ENCODE data around the gene ESYT2.
"Not testable (repeated sequence)": the region's sequence is repeated elsewhere in the genome, so short reads cannot be mapped to it uniquely, and the experiment has no call there.

Gene ESYT2

DNA sequence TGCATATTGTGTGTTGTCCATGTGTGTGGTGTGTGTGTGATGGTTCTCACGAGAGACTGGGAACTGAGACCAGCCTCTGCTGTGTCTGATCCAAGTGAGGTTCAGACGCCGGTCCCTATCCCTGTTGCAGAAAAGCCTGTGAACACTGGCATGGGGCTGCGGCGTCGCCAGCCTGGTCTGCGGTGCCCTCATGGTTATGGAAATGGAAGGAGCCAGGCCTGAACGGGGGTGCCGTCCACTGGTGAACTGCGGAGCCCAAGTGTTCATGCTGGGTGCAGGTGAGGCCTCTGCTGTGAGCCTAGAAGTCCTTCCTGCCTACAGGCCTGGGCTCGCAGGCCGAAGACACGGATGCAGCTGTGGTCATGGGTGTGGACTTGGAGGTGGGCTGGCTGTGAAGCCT, 106.0 kb downstream of the ESYT2 start:
- no peak for DNase-seq (ENCODE audit: low spot score)

- no peak for DNase-seq (ENCODE audit: low spot score)
Measured at GRCh38 chr7:158722574-158723237, 106.6 kb downstream of the ESYT2 start.

DNA sequence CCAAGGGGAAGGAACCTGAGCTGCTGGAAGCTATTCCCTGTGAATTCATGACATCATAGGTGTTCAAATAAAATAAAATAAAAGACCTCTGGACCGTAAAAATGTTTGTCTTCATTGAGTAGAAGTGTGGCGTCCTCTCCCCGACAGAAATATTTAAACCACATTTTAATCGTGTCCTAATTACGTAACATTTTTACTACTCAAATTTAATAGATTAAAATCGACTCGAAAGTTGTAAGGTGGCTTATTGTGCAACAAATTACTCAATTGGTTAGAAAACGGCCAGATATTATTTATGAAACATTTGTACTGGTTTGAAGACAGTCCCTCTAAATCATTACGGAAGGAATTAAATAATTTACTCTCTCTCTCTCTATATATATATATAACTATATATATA, 109.2 kb downstream of the ESYT2 start:
- no peak for DNase-seq (ENCODE audit: low spot score)

DNA sequence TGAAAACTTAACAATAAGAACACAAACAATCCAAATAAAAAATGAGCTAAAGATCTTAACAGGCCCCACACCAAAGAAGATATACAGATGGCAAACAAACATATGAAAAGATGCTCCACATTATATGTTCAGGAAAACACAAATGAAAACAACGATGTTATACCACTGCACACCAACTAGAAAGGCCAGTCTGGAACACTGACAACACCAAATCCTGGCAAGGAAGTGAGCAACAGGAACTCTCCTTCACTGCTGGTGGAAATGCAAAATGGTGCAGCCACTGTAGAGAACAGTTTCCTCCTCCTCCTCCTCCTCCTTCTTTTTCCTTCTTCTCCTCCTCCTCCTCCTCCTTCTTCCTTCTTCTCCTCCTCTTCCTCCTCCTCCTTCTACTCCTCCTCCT, 112.5 kb downstream of the ESYT2 start:
- no peak for DNase-seq (ENCODE audit: low spot score)

DNA sequence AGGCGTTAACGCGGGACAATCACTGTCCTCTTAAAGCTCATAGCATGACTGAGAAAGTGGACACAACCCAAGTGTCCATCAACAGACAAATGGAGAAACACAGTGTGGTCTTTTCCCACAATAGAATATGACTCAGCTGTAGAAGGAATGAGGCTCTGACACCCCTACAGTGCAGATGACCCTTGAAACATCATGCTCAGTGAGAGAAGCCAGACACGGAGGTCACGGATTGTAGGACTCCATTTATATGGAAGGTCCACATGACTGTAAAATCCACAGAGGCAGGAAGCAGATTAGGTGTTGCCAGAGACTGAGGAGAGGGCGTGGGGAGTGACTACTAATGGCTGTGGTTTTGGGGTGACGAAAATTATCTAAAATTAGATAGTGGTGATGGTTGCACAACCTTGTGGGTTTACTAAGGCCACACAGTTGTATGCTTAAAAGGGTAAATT, 118.6 kb downstream of the ESYT2 start:
- no peak for DNase-seq (ENCODE audit: low spot score)

GRCh38 chr7:158707610-158708009, 121.7 kb downstream of the ESYT2 start:
- DNase-seq (ENCODE audit: low spot score), result no peak

- no peak for DNase-seq (ENCODE audit: low spot score)
Measured at GRCh38 chr7:158706710-158707590, 122.4 kb downstream of the ESYT2 start.

- no peak for DNase-seq (ENCODE audit: low spot score)
Measured at GRCh38 chr7:158706273-158706704, 123.0 kb downstream of the ESYT2 start.

DNA sequence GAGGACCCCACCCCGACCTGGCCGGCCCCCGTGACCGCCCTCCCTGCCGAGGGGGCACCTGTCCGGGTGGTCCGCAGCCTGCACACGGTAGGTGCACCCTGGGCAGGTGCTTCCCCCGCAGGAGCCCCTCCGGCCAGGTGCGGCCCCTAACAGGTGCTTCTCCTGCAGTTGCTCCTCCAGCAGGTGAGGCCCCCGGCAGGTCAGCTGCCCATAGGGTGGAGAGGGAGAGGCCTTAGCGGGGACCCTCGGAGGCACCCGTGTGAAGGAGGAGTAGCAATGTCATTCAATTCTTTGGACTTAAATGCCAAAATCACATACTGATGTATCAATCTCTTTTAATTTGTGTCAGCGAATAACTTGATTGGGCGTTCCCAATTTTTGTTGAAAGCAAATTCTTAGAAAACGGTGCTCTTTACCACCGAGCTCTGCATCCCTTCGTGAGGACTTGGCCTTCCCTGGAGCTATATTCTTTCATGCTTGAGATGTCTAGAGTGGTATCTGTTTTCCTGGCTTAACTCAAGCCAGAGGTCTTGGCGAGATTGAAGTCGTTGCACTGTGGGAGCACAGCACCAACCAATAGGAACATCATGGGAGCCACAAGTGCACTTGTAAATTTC, 124.0 kb downstream of the ESYT2 start:
- DNase-seq (ENCODE audit: low spot score), result no peak

- DNase-seq (ENCODE audit: low spot score), result peak; percentile 98
Measured at GRCh38 chr7:158704524-158705233, 124.6 kb downstream of the ESYT2 start, which contains the start of gene NCAPG2. NCAPG2 (minus strand) TSS chr7:158704804; CDS start chr7:158701899, 2,905 bp downstream.

- peak; percentile 11 for DNase-seq (ENCODE audit: low spot score)
Measured at GRCh38 chr7:158703679-158704523, 125.4 kb downstream of the ESYT2 start.

DNA sequence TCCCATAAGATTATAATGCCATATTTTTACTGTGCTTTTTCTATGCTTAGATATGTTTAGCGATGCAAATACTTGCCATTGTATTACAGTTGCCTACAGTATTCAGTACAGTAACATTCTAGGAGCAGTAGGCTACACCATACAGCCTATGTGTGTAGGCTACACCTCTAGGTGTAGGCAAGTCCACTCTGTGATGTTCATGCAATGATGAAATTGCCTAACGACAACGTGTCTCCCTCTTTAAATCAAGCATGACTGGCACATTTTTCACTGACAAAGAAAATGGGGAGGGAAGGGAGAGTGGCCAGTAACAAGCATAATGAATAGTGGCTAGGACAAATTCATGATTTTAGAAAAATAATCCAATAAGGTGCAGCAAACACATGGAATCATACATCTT, 126.4 kb downstream of the ESYT2 start:
- DNase-seq (ENCODE audit: low spot score), result peak; percentile 26

GRCh38 chr7:158702196-158702595, 127.1 kb downstream of the ESYT2 start:
- no peak for DNase-seq (ENCODE audit: low spot score)

DNA sequence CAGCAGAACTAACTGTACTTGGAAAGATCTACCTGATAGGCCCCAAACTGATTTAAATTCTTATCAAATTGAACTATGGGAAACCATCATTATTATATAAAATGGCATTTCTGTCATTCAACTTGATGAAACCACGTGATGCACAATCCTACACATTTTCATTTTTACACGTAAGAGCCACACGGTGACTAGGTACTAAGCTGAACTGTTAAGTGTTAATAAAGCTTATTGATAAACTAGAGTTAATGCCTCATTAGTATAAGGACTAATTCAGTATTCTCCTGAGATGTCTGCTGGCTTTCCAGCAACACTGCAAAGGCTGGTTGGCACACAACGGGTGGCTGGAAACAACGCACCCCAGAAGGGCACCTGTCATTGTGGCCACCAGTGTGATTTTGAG, 129.3 kb downstream of the ESYT2 start:
- DNase-seq (ENCODE audit: low spot score), result no peak

GRCh38 chr7:158699341-158699740, 130.0 kb downstream of the ESYT2 start:
- DNase-seq (ENCODE audit: low spot score), result no peak

GRCh38 chr7:158698657-158699195, 130.6 kb downstream of the ESYT2 start:
- DNase-seq (ENCODE audit: low spot score), result no peak

DNA sequence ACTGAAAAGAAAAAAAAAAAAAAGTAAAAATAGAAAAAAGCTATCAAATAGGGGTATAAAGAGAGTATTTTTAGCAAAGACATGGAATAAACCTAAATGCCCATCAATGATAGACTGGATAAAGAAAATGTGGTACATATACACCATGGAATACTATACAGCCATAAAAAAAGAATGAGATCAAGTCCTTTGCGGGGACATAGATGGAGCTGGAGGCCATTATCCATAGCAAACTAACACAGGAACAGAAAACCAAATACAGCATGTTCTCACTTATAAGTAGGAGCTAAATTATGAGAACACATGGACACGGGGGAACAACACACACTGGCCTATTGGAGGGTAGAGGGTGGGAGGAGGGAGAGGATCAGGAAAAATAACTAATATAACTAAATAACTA, 131.7 kb downstream of the ESYT2 start:
- DNase-seq (ENCODE audit: low spot score), result not testable (repeated sequence)

DNA sequence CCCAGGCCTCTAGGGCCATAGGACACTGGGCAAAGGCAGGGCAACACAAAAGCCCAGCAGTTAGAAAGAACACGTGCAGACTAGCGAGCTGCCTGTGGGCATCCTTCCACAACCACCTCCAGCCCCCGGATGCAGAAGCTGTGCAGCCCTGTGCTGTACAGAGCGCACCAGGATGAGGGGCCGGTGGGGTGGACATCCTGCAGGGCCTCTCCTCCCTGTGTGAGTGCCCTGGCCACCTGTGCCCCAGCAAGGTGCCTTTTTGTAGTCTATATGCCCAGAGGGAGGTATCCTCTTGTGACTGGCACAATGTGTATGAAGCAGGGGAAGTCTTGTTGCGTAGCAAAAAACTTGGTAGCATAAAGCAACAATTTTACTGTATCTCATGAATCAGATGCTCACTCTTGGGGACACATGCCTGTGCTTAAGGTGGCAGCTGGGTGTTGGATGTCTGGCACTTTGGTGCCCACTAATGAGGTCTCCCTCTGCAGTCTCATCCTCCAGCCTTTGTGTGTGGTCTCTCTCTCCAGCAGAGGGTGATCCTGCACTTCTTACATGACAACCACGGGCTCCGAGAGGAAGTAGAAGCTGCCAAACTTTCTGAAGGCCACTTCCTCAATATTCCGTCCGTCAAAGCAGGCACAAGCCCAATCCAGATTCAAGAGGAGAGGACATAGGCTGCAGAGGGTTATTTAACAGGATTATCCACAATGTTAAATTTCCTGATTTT, 133.4 kb downstream of the ESYT2 start:
- DNase-seq (ENCODE audit: low spot score), result peak; percentile 24

- DNase-seq (ENCODE audit: low spot score), result no peak
Measured at GRCh38 chr7:158695056-158695455, 134.3 kb downstream of the ESYT2 start.

DNA sequence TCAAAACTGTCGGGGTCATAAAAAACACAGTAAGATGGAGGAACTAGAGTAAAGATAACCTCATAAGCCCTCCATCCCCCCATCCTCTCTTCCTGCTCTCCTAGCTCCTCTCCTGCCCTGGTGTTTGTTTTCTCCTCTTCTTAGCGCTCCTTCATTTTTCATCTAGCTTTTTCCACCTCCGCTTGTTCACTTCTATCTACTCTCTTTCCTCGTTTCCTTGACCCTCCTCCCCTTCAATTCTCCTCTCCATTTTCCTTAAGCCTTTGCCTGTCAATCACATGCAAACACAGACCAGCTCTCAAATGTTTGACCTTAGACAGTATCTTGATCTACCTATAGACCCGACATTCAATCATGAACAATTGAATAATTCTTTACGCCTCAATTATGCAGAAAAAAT, 134.7 kb downstream of the ESYT2 start:
- DNase-seq (ENCODE audit: low spot score), result no peak

Data from hematopoietic multipotent progenitor cell treated with erythropoietin and hydrocortisone succinate and interleukin-3 and kit ligand, for 15 days (in vitro differentiated cells).